SKM-1 (cell line): ENCODE results near the gene PRPS1.
"Not testable (repeated sequence)": the region's sequence is repeated elsewhere in the genome, so short reads cannot be mapped to it uniquely, and the experiment has no call there.

Source experiments
- DNase-seq: peaks from one replicate; lab custom pipeline; 2025; ENCODE audit not compliant: unreplicated experiment; lab: John Stamatoyannopoulos, UW

PRPS1 gene

GRCh38 chrX:107629540-107629909 is 1.2 kb downstream of the PRPS1 start:
- no peak for DNase-seq

- no peak for DNase-seq
These were observed 1.9 kb downstream of the PRPS1 start for GRCh38 chrX:107630031-107630689.

GRCh38 chrX:107632346-107632745 is 4.0 kb downstream of the PRPS1 start:
- DNase-seq: no peak

GRCh38 chrX:107646735-107647134 is 18.4 kb downstream of the PRPS1 start:
- peak; percentile 6 for DNase-seq

GRCh38 chrX:107648332-107648731 is 20.0 kb downstream of the PRPS1 start:
- no peak for DNase-seq

- DNase-seq: no peak
These were observed 26.2 kb downstream of the PRPS1 start for GRCh38 chrX:107654566-107654871.

- no peak for DNase-seq
These were observed 26.8 kb downstream of the PRPS1 start for GRCh38 chrX:107654872-107655761.

GRCh38 chrX:107656978-107657377 is 28.7 kb downstream of the PRPS1 start:
- DNase-seq: no peak

GRCh38 chrX:107658660-107659059 is 30.4 kb downstream of the PRPS1 start:
- DNase-seq: no peak

- DNase-seq: no peak
These were observed 31.0 kb downstream of the PRPS1 start for GRCh38 chrX:107659286-107659685.

GRCh38 chrX:107659768-107660167 is 31.5 kb downstream of the PRPS1 start:
- peak; percentile 26 for DNase-seq

- DNase-seq: no peak
These were observed 33.8 kb downstream of the PRPS1 start for GRCh38 chrX:107662145-107662544.

- no peak for DNase-seq
These were observed 34.5 kb downstream of the PRPS1 start for GRCh38 chrX:107662824-107663223.

- no peak for DNase-seq
These were observed 38.6 kb downstream of the PRPS1 start for GRCh38 chrX:107666931-107667330.

GRCh38 chrX:107667426-107667825 is 39.1 kb downstream of the PRPS1 start:
- DNase-seq: no peak

- not testable (repeated sequence) for DNase-seq
These were observed 40.4 kb downstream of the PRPS1 start for GRCh38 chrX:107668710-107669109.

- DNase-seq: no peak
These were observed 41.0 kb downstream of the PRPS1 start for GRCh38 chrX:107669261-107669660.

- DNase-seq: no peak
These were observed 41.7 kb downstream of the PRPS1 start for GRCh38 chrX:107669885-107670628.

GRCh38 chrX:107671256-107671655 is 42.9 kb downstream of the PRPS1 start:
- DNase-seq: not testable (repeated sequence)

- peak; percentile 31 for DNase-seq
These were observed 44.7 kb downstream of the PRPS1 start for GRCh38 chrX:107672955-107673378.

GRCh38 chrX:107673431-107673830 is 45.1 kb downstream of the PRPS1 start:
- no peak for DNase-seq
